GM12892 (cell line): ENCODE results near the gene DAGLA.

Source experiments
- POLR2A ChIP-seq: IDR thresholded peaks from 2 replicates; pipeline ENCODE4 v1.6.1; 2011; ENCODE audit warnings: low read depth, low read length, control low read depth
- POLR2AphosphoS5 ChIP-seq: IDR thresholded peaks from 2 replicates; pipeline ENCODE4 v1.6.1; 2011; ENCODE audit warnings: low read depth, low read length, control low read depth

DNA sequence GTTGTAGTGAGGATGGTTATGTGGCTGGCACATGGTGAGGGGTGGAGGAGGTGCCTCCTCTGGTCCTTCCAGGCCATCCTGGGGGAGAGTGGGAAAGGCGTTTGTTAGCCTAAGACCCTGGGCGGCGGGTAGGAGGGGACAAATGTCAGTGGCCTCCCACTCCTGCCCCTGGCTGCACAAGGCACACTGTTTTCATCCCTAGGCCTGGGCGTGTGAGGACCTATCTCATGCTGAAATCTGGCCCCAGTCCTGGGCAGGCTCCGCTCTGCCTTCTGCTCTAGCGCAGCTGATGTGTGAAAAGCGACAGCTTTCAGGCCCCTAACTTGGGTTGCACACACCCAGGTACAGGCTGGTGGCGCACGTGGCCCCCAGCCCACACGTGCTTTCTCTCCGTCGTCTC lies 32.1 kb downstream of the DAGLA start:
- TF ChIP-seq POLR2AphosphoS5 (no peak), POLR2A (no peak)
